Measurements from ENCODE around the gene DHRSX.

Gene DHRSX

GRCh38 chrX:2452799-2453198 lies 48.0 kb downstream of the DHRSX start:
- DNase-seq (ENCODE audit: low spot score), result no peak
- CTCF ChIA-PET, result no interaction called here
- TF ChIP-seq, protein P1, sequence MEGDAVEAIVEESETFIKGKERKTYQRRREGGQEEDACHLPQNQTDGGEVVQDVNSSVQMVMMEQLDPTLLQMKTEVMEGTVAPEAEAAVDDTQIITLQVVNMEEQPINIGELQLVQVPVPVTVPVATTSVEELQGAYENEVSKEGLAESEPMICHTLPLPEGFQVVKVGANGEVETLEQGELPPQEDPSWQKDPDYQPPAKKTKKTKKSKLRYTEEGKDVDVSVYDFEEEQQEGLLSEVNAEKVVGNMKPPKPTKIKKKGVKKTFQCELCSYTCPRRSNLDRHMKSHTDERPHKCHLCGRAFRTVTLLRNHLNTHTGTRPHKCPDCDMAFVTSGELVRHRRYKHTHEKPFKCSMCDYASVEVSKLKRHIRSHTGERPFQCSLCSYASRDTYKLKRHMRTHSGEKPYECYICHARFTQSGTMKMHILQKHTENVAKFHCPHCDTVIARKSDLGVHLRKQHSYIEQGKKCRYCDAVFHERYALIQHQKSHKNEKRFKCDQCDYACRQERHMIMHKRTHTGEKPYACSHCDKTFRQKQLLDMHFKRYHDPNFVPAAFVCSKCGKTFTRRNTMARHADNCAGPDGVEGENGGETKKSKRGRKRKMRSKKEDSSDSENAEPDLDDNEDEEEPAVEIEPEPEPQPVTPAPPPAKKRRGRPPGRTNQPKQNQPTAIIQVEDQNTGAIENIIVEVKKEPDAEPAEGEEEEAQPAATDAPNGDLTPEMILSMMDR (conservative IDR thresholded peaks at IDR 0.05; ENCODE audit: low read depth), result no peak
- H3K27ac ChIP-seq, result no peak overlapping the region
- POLR2A ChIA-PET (ENCODE audit: low non-redundant PET), result no interaction called here

DNA sequence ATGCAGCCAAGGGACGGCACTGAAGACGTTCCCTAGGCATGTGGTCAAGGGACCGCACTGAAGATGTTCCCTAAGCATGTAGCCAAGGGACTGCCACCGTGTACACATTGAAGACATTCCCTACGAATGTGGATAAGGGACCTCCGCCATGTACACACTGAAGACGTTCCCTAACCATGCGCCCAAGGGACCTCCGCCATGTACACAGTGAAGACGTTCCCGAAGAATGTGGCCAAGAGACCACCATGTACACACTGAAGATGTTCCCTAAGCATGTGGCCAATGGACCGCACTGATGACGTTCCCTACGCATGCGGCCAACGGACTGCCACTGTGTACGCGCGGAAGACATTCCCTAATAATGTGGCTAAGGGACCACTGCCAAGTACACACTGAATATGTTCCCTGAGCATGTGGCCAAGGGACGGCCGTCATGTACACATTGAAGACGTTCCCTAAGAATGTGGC lies 48.4 kb downstream of the DHRSX start:
- CTCF ChIA-PET, result no interaction called here
- no peak overlapping the region for H3K27ac ChIP-seq
- DNase-seq (ENCODE audit: low spot score), result no peak
- POLR2A ChIA-PET (ENCODE audit: low non-redundant PET), result no interaction called here
- TF ChIP-seq, protein P1 (conservative IDR thresholded peaks at IDR 0.05; ENCODE audit: low read depth), result no peak

GRCh38 chrX:2451501-2452316 lies 49.1 kb downstream of the DHRSX start:
- ChIA-PET CTCF (no interaction called here), POLR2A (ENCODE audit: low non-redundant PET) (no interaction called here)
- no peak overlapping the region for H3K27ac ChIP-seq
- TF ChIP-seq, protein P1 (conservative IDR thresholded peaks at IDR 0.05; ENCODE audit: low read depth), result no peak
- no peak for DNase-seq (ENCODE audit: low spot score)

DNA sequence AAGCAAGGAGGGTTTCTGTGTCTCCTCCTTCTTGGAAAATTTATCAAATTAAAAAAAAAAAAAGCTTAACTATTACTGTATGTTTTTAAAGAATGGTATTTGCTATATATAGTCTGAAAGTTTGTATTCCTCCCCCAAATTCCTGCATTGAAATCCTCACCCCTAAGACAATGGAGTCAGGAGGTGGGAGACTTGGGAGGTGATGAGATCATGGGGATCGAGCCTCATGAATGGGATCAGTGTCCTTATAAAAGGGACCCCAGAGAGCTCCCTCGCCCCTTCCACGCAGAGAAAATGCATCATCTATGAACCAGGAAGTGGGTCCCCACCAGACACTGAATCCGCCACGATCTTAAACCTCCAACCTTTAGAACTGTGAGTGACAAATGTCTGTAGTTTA lies 50.1 kb downstream of the DHRSX start:
- ChIA-PET CTCF (no interaction called here), POLR2A (ENCODE audit: low non-redundant PET) (no interaction called here)
- DNase-seq (ENCODE audit: low spot score), result no peak
- no peak overlapping the region for H3K27ac ChIP-seq
- TF ChIP-seq, protein P1 (conservative IDR thresholded peaks at IDR 0.05; ENCODE audit: low read depth), result no peak

DNA sequence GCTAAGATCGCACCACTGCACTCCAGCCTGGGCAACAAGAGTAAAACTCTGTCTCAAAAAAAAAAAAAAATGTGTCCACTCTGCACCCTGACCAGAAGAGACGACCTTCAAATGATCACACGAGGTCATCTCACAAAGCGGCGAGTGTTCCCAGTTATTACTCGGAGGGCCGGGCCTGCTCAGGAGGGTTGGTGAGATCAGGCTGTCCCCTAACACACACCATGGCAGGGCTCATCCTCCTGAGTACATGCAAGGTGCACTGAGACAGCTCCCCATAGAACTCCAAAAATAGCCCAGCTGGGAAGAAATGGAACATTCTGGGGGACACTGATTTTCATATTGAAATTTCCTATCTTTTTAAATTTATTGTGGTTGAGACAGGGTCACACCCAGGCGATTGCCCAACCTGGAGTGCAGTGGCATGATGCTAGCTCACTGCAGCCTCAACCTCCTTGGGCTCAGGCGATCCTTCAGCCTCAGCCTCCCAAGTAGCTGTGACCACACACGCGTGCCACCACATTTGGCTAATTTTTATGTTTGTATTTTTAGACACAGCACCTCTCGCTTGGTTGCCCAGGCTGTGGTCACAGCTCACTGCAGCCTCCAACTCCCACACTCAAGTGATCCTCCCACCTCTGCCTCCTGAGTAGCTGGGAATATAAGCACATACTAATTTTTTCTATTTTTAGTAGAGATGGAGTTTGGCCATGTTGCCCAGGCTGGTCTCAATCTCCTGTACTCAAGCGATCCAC lies 51.5 kb downstream of the DHRSX start:
- POLR2A ChIA-PET (ENCODE audit: low non-redundant PET), result no interaction called here
- H3K27ac ChIP-seq, result no peak overlapping the region
- no peak for DNase-seq (ENCODE audit: low spot score)
- TF ChIP-seq, protein P1 (conservative IDR thresholded peaks at IDR 0.05; ENCODE audit: low read depth), result no peak
- CTCF ChIA-PET, result no interaction called here

- TF ChIP-seq, protein P1 (conservative IDR thresholded peaks at IDR 0.05; ENCODE audit: low read depth), result no peak
- no peak for DNase-seq (ENCODE audit: low spot score)
- CTCF ChIA-PET, result no interaction called here
- no peak overlapping the region for H3K27ac ChIP-seq
- POLR2A ChIA-PET (ENCODE audit: low non-redundant PET), result no interaction called here
These were observed 53.3 kb downstream of the DHRSX start for GRCh38 chrX:2447484-2447883.

Data from RWPE1 (cell line).